Ishikawa (cell line): ENCODE results near the gene AP3S2.

ENCODE experiments used
- CEBPB ChIP-seq: IDR thresholded peaks from 2 replicates; pipeline ENCODE4 v1.6.1; 2012
- EP300 ChIP-seq: IDR thresholded peaks from 2 replicates; pipeline ENCODE4 v1.6.1; 2012; ENCODE audit warnings: borderline replicate concordance
- FOXM1 ChIP-seq: IDR thresholded peaks from 2 replicates; pipeline ENCODE4 v1.6.1; 2012; ENCODE audit warnings: low read depth, borderline replicate concordance
- MAX ChIP-seq: IDR thresholded peaks from 2 replicates; pipeline ENCODE4 v1.6.1; 2012
- RAD21 ChIP-seq: IDR thresholded peaks from 2 replicates; pipeline ENCODE4 v1.6.1; 2012; ENCODE audit warnings: low read depth
- TAF1 ChIP-seq: IDR thresholded peaks from 2 replicates; pipeline ENCODE4 v1.6.1; 2012; ENCODE audit warnings: low read depth, mild to moderate bottlenecking

GRCh38 chr15:89822611-89822950, 71.2 kb downstream of the AP3S2 start:
- no peak for TF ChIP-seq FOXM1
- TF ChIP-seq TAF1, result no peak
- no peak for TF ChIP-seq EP300
- no peak for TF ChIP-seq CEBPB
- TF ChIP-seq MAX, result no peak
- TF ChIP-seq RAD21, result no peak
